T-helper 1 cell treated with Interleukin-12 subunit alpha and Interleukin-12 subunit beta and Interleukin-4 antibody, amounts not matched to agents 30 ng/mL and 1 ng/mL, for 36 hours (primary cell): ENCODE data around the gene RAB11FIP5. TPM values are rescaled to one million over a fixed set of nuclear protein-coding genes. Genes with fewer than 3 reads are reported as not detected.
"Not testable (repeated sequence)": the region's sequence is repeated elsewhere in the genome, so short reads cannot be mapped to it uniquely, and the experiment has no call there.

Experiments used
- intact Hi-C: fragments of 100-400 bp; cut with micrococcal nuclease; formaldehyde crosslinking; loops from one replicate; pipeline ENCODE4 v1.15.1; 2024
- total RNA-seq: library from RNA; stranded (reverse); gene quantifications from 2 replicates; pipeline ENCODE4 v1.2.3, GENCODE V29; 2022

RAB11FIP5 gene
- total RNA-seq, 1 donor from 2014 or later: 16.7 TPM

GRCh38 chr2:73112026-73112912 is 479 bp downstream of the RAB11FIP5 start:
- intact Hi-C loops: loop anchor here (2.0 to 10.0 kb wide), 4 partner anchors 51 to 1733 kb away; partner anchors contain the start of genes ALMS1 and FBXO41

GRCh38 chr2:73111073-73112025 is 1.4 kb downstream of the RAB11FIP5 start:
- intact Hi-C loops: loop anchor here (2.0 to 10.0 kb wide), 5 partner anchors 51 to 1733 kb away; partner anchors contain the start of genes ALMS1 and FBXO41

GRCh38 chr2:73110168-73111072 is 2.3 kb downstream of the RAB11FIP5 start:
- intact Hi-C loops: loop anchor here (2.0 to 10.0 kb wide), 3 partner anchors 156 to 1734 kb away; partner anchors contain the start of gene ALMS1

GRCh38 chr2:73109431-73110167 is 3.1 kb downstream of the RAB11FIP5 start:
- intact Hi-C loops: loop anchor here (2.0 to 10.0 kb wide), 3 partner anchors 155 to 1735 kb away; partner anchors contain the start of gene ALMS1

- intact Hi-C loops: no loop called here
Measured at GRCh38 chr2:73107211-73107926, 5.4 kb downstream of the RAB11FIP5 start.

- intact Hi-C loops: no loop called here
Measured at GRCh38 chr2:73106791-73107190, 6.0 kb downstream of the RAB11FIP5 start.

GRCh38 chr2:73105511-73105971 is 7.2 kb downstream of the RAB11FIP5 start:
- intact Hi-C loops: no loop called here

GRCh38 chr2:73104933-73105332 is 7.8 kb downstream of the RAB11FIP5 start:
- intact Hi-C loops: no loop called here

GRCh38 chr2:73103018-73103542 is 9.7 kb downstream of the RAB11FIP5 start:
- intact Hi-C loops: no loop called here

GRCh38 chr2:73101626-73102256 is 11.0 kb downstream of the RAB11FIP5 start:
- intact Hi-C loops: no loop called here

GRCh38 chr2:73100956-73101355 is 11.8 kb downstream of the RAB11FIP5 start:
- intact Hi-C loops: no loop called here

- intact Hi-C loops: no loop called here
Measured at GRCh38 chr2:73099486-73099885, 13.3 kb downstream of the RAB11FIP5 start.

- intact Hi-C loops: no loop called here
Measured at GRCh38 chr2:73095910-73096309, 16.8 kb downstream of the RAB11FIP5 start.

GRCh38 chr2:73093601-73094218 is 19.0 kb downstream of the RAB11FIP5 start:
- intact Hi-C loops: not testable (repeated sequence)

GRCh38 chr2:73092146-73092783 is 20.5 kb downstream of the RAB11FIP5 start:
- intact Hi-C loops: no loop called here

GRCh38 chr2:73091696-73092095 is 21.1 kb downstream of the RAB11FIP5 start:
- intact Hi-C loops: no loop called here

GRCh38 chr2:73091164-73091563 is 21.6 kb downstream of the RAB11FIP5 start:
- intact Hi-C loops: no loop called here
